HCT116 (cell line): ENCODE results near the gene EFCAB12. TPM values are rescaled to one million over a fixed set of nuclear protein-coding genes. Genes with fewer than 3 reads are reported as not detected.

Experiments used
- ATAC-seq: fragments of 200-7000 bp; cut with Tn5 transposase; 2 replicates; pipeline ENCODE4 v1.9.1; 2020; ENCODE audit warnings: mild to moderate bottlenecking, moderate library complexity
- BruUV-seq: library from RNA; stranded (reverse); fragments of 400-500 nt; replicated peaks from 2 replicates; lab custom pipeline; 2021; lab: Mats Ljungman, UMichigan
- CTCF ChIA-PET: fragments of 300-600 bp; sonication (Branson Sonifier 250); formaldehyde crosslinking; loops from one replicate; lab custom pipeline; 2021; ENCODE audit warnings: antibody characterized with exemption; lab: Charles Lee
- POLR2A ChIA-PET: fragments of 300-600, 350-600 bp; sonication (Branson Sonifier 250); formaldehyde crosslinking; loops from one replicate; lab custom pipeline; 2021; ENCODE audit warnings: antibody characterized with exemption; lab: Charles Lee
- RAD21 ChIA-PET, 2 experiments: fragments of 300-600 bp; sonication (Branson Sonifier 250); formaldehyde crosslinking; loops; one replicate each; lab custom pipeline; 2023; ENCODE audit warnings: low total read pairs in 2 of 2; ENCODE audit not compliant: uncharacterized antibody in 2 of 2, unreplicated experiment in 2 of 2, low non-redundant PET in 1 of 2; lab: Charles Lee
- DNase-seq: peaks from one replicate; pipeline ENCODE4 v3.0.0-alpha.2; 2010; ENCODE audit warnings: low read depth, low spot score
- H2AFZ ChIP-seq: fragments of 200-600 bp; shearing (Covaris generic), sonication (generic); 2 replicates; pipeline ENCODE4 v1.6.1; 2017; ENCODE audit warnings: low read depth, mixed run types, mixed read lengths, antibody characterized with exemption, low read length; ENCODE audit not compliant: poor library complexity, severe bottlenecking
- H3K27ac ChIP-seq: 2 replicates; pipeline ENCODE4 v1.5.1; 2012; ENCODE audit warnings: low read depth, low read length
- H3K27me3 ChIP-seq: fragments of 200-600 bp; sonication (generic); 2 replicates; pipeline ENCODE4 v1.6.1; 2016; ENCODE audit warnings: mixed run types, low read length, mixed read lengths; ENCODE audit not compliant: insufficient read depth
- H3K36me3 ChIP-seq, 2 experiments: fragments of 200-500 bp in 1 of 2; fragments of 200-600 bp in 1 of 2; sonication (Bioruptor generic) in 1 of 2; sonication (generic) in 1 of 2; 2 replicates each; pipeline versions ENCODE4 v1.5.1 to v1.6.1; 2014 to 2016; ENCODE audit warnings: low read length in 2 of 2, inconsistent platforms in 1 of 2, mixed read lengths in 1 of 2, mixed run types in 1 of 2; ENCODE audit not compliant: insufficient read depth in 2 of 2, control insufficient read depth in 1 of 2
- H3K4me1 ChIP-seq, 2 experiments: fragments of 200-600 bp in 1 of 2; sonication (generic) in 1 of 2; 2 replicates each; pipeline versions ENCODE4 v1.5.1 to v1.6.1; 2012 to 2017; ENCODE audit warnings: low read length in 2 of 2, inconsistent platforms in 1 of 2, mild to moderate bottlenecking in 1 of 2, mixed read lengths in 1 of 2, mixed run types in 1 of 2, moderate library complexity in 1 of 2; ENCODE audit not compliant: insufficient read depth in 2 of 2, control insufficient read depth in 1 of 2
- H3K4me2 ChIP-seq: fragments of 200-600 bp; sonication (generic); 2 replicates; pipeline ENCODE4 v1.6.1; 2017; ENCODE audit warnings: mixed run types, low read length, mixed read lengths
- H3K4me3 ChIP-seq, 2 experiments: fragments of 200-600 bp in 1 of 2; sonication (generic) in 1 of 2; replicated peaks in 1 of 2; 2 replicates each; pipeline ENCODE4 v1.5.1; 2011 to 2016; ENCODE audit warnings: low read length in 2 of 2, control low read depth in 1 of 2, low read depth in 1 of 2, mild to moderate bottlenecking in 1 of 2, mixed read lengths in 1 of 2, mixed run types in 1 of 2
- H3K79me2 ChIP-seq: fragments of 200-600 bp; sonication (generic); 2 replicates; pipeline ENCODE4 v1.6.1; 2017; ENCODE audit warnings: mild to moderate bottlenecking, mixed run types, low read length, moderate library complexity, mixed read lengths; ENCODE audit not compliant: insufficient read depth
- H3K9ac ChIP-seq: fragments of 200-600 bp; sonication (generic); 2 replicates; pipeline ENCODE4 v1.6.1; 2016; ENCODE audit warnings: low read length, mixed read lengths
- H3K9me2 ChIP-seq: fragments of 200-600 bp; sonication (generic), shearing (Covaris generic); 2 replicates; pipeline ENCODE4 v1.6.1; 2017; ENCODE audit warnings: mixed run types, mild to moderate bottlenecking, moderate library complexity; ENCODE audit not compliant: insufficient read depth
- H3K9me3 ChIP-seq, 2 experiments: fragments of 200-500 bp in 1 of 2; fragments of 200-600 bp in 1 of 2; sonication (Bioruptor generic) in 1 of 2; sonication (generic) in 1 of 2; 2 replicates each; pipeline ENCODE4 v1.6.1; 2014 to 2017; ENCODE audit warnings: low read length in 2 of 2, mixed read lengths in 2 of 2, inconsistent platforms in 1 of 2, low read depth in 1 of 2, mild to moderate bottlenecking in 1 of 2, mixed run types in 1 of 2, moderate library complexity in 1 of 2; ENCODE audit not compliant: control insufficient read depth in 1 of 2, insufficient read depth in 1 of 2
- H4K20me1 ChIP-seq: fragments of 200-600 bp; sonication (generic), shearing (Covaris generic); 2 replicates; pipeline ENCODE4 v1.6.1; 2017; ENCODE audit warnings: mixed run types, mild to moderate bottlenecking, moderate library complexity; ENCODE audit not compliant: insufficient read depth
- ATF3 ChIP-seq: IDR thresholded peaks from 2 replicates; pipeline ENCODE4 v1.6.1; 2012
- CBX3 ChIP-seq: IDR thresholded peaks from 2 replicates; pipeline ENCODE4 v1.6.1; 2012; ENCODE audit warnings: low read depth
- CEBPB ChIP-seq: IDR thresholded peaks from 2 replicates; pipeline ENCODE4 v1.6.1; 2012; ENCODE audit warnings: low read depth
- CTCF ChIP-seq, 3 experiments: fragments of 200-600 bp in 1 of 3; sonication (generic) in 1 of 3; IDR thresholded peaks in 2 of 3; conservative IDR thresholded peaks in 1 of 3; 2 replicates each; pipeline ENCODE4 v1.5.1; 2012 to 2017; ENCODE audit warnings: low read depth in 2 of 3, low read length in 2 of 3, antibody characterized with exemption in 1 of 3, borderline replicate concordance in 1 of 3, control low read depth in 1 of 3, mild to moderate bottlenecking in 1 of 3, mixed read lengths in 1 of 3, mixed run types in 1 of 3, moderate library complexity in 1 of 3; ENCODE audit not compliant: insufficient read depth in 1 of 3
- EGR1 ChIP-seq: IDR thresholded peaks from 2 replicates; pipeline ENCODE4 v1.6.1; 2012; ENCODE audit warnings: low read depth
- ELF1 ChIP-seq: IDR thresholded peaks from 2 replicates; pipeline ENCODE4 v1.6.1; 2012; ENCODE audit warnings: low read depth, borderline replicate concordance
- EZH2phosphoT487 ChIP-seq: fragments of 200-600 bp; IDR thresholded peaks from 2 replicates; pipeline ENCODE4 v1.6.1; 2018; ENCODE audit warnings: antibody characterized with exemption, borderline replicate concordance
- JUND ChIP-seq: IDR thresholded peaks from 2 replicates; pipeline ENCODE4 v1.6.1; 2012
- MAX ChIP-seq: IDR thresholded peaks from 2 replicates; pipeline ENCODE4 v1.6.1; 2012
- POLR2A ChIP-seq: IDR thresholded peaks from 2 replicates; pipeline ENCODE4 v1.7.0; 2011; ENCODE audit warnings: borderline replicate concordance; ENCODE audit not compliant: insufficient read depth, insufficient read length; ENCODE audit errors: extremely low read depth
- POLR2AphosphoS5 ChIP-seq: IDR thresholded peaks from 2 replicates; pipeline ENCODE4 v1.6.1; 2011; ENCODE audit warnings: mild to moderate bottlenecking, low read depth, low read length, moderate library complexity
- RAD21 ChIP-seq: IDR thresholded peaks from 2 replicates; pipeline ENCODE4 v1.6.1; 2012; ENCODE audit warnings: low read depth, mild to moderate bottlenecking
- REST ChIP-seq: IDR thresholded peaks from 2 replicates; pipeline ENCODE4 v1.6.1; 2012; ENCODE audit warnings: low read depth
- SIN3A ChIP-seq: IDR thresholded peaks from 2 replicates; pipeline ENCODE4 v1.6.1; 2012; ENCODE audit warnings: low read depth
- SP1 ChIP-seq: IDR thresholded peaks from 2 replicates; pipeline ENCODE4 v1.6.1; 2012; ENCODE audit warnings: low read depth
- SRF ChIP-seq: IDR thresholded peaks from 2 replicates; pipeline ENCODE4 v1.6.1; 2012; ENCODE audit warnings: low read depth
- TCF7L2 ChIP-seq: IDR thresholded peaks from 2 replicates; pipeline ENCODE4 v1.7.0; 2011; ENCODE audit warnings: borderline replicate concordance, inconsistent platforms; ENCODE audit not compliant: insufficient read depth, insufficient read length; ENCODE audit errors: extremely low read depth
- YY1 ChIP-seq: IDR thresholded peaks from 2 replicates; pipeline ENCODE4 v1.6.1; 2011; ENCODE audit warnings: low read length, low read depth, moderate library complexity, mild to moderate bottlenecking; ENCODE audit not compliant: insufficient replicate concordance; ENCODE audit errors: extremely low read depth
- ZFX ChIP-seq: fragments of 450-650 bp; IDR thresholded peaks from 2 replicates; pipeline ENCODE4 v1.6.1; 2017
- ZNF274 ChIP-seq: fragments of 200-500 bp; sonication (Bioruptor generic); IDR thresholded peaks from 2 replicates; pipeline ENCODE4 v1.6.1; 2014; ENCODE audit warnings: mild to moderate bottlenecking, low read depth, low read length, inconsistent platforms
- intact Hi-C: fragments of 100-400 bp; cut with micrococcal nuclease; formaldehyde crosslinking; loops from 2 replicates; pipeline ENCODE4 v1.10.0; 2022
- total RNA-seq: library from RNA; stranded (reverse); gene quantifications from one replicate; pipeline ENCODE4 v1.2.1, GENCODE V29; 2021; ENCODE audit not compliant: unreplicated experiment

EFCAB12 gene
- total RNA-seq, 1 experiment from 2014 or later: 0.42 TPM

- ATAC-seq: no peak
- no TSS peak for BruUV-seq
- CTCF ChIA-PET: no interaction called here
These were observed 13.1 kb downstream of the EFCAB12 start for GRCh38 chr3:129415378-129415777.

More at GRCh38 chr3:129415378-129415777, 13.1 kb downstream of the EFCAB12 start:
- ChIA-PET RAD21 (no interaction called here), POLR2A (interaction anchor here (1.1 kb wide), 1 partner anchor 15 kb away, joined by 4 read pairs; no protein-coding TSS in a partner anchor)
- intact Hi-C loops: no loop called here
- H3K4me2 ChIP-seq: no peak overlapping the region
- H3K4me1 ChIP-seq: peaks cover 0 to 5% of the 10 kb centered on the region in 2 experiments; a peak in 1 of 4 replicates
- H3K27ac ChIP-seq: no peak overlapping the region
- H3K9me2 ChIP-seq: no peaks in the 10 kb centered on the region
- no peaks in the 10 kb centered on the region for H3K9me3 ChIP-seq
- no peak overlapping the region for H2AFZ ChIP-seq
- no peak overlapping the region for H3K9ac ChIP-seq
- no peaks in the 10 kb centered on the region for H3K79me2 ChIP-seq
- no peak for TF ChIP-seq JUND
- no peak for TF ChIP-seq CEBPB
- no peak for TF ChIP-seq CTCF (IDR thresholded peaks at IDR 0.05 in 2 of 3, conservative IDR thresholded peaks at IDR 0.05 in 1 of 3; ENCODE audit: borderline replicate concordance in 1 of 3, insufficient read depth in 1 of 3, low read depth in 2 of 3, low read length in 2 of 3)
- no peak for TF ChIP-seq YY1
- TF ChIP-seq SRF: no peak
- TF ChIP-seq SP1: no peak
- no peak for TF ChIP-seq POLR2AphosphoS5
- no peak for TF ChIP-seq SIN3A
- TF ChIP-seq EZH2phosphoT487: no peak
- TF ChIP-seq ZFX: no peak
- TF ChIP-seq TCF7L2: no peak
- TF ChIP-seq POLR2A: no peak
- TF ChIP-seq REST: no peak
- no peak for TF ChIP-seq ELF1
- TF ChIP-seq EGR1: no peak
- no peak for TF ChIP-seq RAD21
- no peak for TF ChIP-seq ZNF274
- TF ChIP-seq CBX3: no peak
- TF ChIP-seq MAX: no peak
- no peak for TF ChIP-seq ATF3
- TF ChIP-seq, all 23 proteins: peak for 0
- H4K20me1 ChIP-seq: no peaks in the 10 kb centered on the region
- H3K27me3 ChIP-seq: peaks cover 3% of the 10 kb centered on the region; the same call in 1 of the 2 replicates
- H3K4me3 ChIP-seq: no peak overlapping the region
- no peaks in the 10 kb centered on the region for H3K36me3 ChIP-seq
- no peak for DNase-seq
